GM18511 (cell line): ENCODE data around the gene AIM2.
A peak's percentile ranks its signal among the peaks of the same experiment; 100 is the strongest.
"Not testable (repeated sequence)": the region's sequence is repeated elsewhere in the genome, so short reads cannot be mapped to it uniquely, and the experiment has no call there.

Experiments
- ATAC-seq: cut with Tn5 transposase; IDR thresholded peaks from one replicate; pipeline ENCODE4 v1.9.1; 2021; ENCODE audit warnings: mild to moderate bottlenecking, moderate library complexity; ENCODE audit not compliant: unreplicated experiment

The AIM2 gene

DNA sequence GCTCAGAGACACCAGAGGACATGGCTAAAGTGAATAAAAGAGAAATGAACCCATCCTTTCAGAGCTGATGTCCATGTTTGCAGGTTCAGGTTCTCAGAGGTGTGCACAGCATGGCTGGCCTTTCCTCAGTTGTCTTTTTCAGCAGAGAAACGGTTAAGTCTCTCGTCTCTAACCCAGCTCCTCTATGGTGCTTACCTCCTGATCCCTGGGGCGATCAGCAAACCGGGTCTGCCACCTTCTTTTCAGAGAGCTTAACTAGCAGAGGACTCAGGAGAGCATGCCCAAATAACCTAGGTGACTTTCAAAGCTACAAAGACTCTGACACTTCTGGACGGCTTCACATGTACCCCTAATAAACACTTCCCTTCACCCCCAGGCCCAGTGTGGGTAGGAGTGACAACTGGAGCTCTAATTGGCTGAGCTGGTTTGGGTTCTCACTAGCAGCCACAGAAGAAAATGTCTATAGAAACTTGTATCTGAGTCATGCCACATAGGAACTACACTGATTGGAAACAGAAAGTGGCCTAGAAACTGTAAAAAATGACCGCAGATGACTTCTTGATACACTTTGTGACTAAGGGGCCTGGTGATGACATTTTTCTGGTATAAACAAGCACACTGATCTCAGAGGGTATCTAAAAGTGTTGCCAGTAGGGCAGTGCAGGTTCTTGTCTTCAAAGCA is at the start of gene AIM2:
Gene AIM2 (minus strand): TSS at position 329 of the 682 bp plus-strand sequence. CDS start 3,267 bp downstream, outside the sequence.
- ATAC-seq, result peak; percentile 93

DNA sequence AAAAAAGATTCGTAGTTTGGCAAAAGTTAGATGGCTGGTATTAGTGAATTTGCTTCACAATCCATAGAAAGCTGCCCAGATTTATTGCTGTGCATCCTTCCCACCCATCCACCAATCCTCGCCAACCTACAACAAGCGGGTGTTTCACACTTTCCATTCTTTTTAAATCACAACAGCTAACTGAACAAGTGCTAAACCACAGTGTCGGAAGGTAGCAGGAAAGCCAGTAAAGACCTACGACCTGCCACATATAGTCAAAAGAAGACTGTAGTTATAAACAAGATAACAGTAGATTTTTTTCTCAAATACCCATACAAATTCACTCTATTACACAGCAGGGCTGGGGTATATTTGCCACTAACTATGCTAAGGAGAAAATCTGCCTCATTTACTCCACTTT is 47.0 kb upstream of the AIM2 start:
- no peak for ATAC-seq

DNA sequence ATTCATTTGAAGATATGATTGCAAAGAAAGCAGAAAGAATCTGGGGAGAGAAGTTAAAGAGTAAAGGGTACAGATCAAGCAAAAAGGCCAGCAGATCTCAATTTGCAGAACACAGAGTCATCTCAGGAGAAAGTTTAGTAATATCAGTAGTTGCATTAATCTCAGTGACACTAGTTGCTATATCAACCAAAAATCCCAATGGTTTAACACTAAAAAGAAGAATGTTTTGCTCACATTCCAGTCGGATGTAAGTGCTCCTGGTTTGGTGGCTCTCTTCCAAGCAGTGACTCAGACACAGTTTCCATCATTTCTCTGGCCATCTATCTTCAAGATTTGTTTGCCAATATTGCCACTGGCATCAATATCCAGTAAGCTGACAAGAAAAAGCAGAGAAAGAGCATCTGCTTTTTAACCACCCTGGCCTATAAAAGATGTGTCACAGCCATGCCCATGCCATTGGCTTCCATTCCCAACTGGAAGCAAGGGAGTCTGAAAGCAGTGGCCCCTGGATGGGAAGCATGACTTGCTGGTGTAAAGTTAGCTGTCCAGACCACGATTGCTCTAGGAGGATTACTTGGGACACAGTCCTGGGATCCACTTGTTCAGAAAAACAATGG is 45.5 kb upstream of the AIM2 start:
- ATAC-seq, result peak; percentile 90

- ATAC-seq, result peak; percentile 81
Observed at GRCh38 chr1:159121526-159121925, 45.0 kb upstream of the AIM2 start.

DNA sequence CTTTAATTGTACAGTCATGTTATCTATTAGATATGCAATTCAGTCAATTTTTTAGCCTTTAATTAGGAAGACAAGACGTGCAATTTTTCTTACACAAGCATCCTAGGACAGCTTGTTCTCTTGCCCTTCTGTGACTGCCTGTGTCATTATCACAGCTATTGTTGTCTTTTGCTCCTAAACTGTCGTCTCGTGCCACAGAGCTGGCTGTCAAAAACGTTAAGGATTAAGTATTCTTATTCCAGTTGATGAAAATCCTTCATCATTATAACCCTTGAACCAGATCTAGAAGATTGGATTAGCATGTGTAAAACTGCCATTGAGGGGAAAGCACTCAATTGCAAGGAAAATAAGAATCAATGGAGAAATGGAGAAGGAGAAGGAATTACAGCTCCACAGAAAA is 43.8 kb upstream of the AIM2 start:
- no peak for ATAC-seq

DNA sequence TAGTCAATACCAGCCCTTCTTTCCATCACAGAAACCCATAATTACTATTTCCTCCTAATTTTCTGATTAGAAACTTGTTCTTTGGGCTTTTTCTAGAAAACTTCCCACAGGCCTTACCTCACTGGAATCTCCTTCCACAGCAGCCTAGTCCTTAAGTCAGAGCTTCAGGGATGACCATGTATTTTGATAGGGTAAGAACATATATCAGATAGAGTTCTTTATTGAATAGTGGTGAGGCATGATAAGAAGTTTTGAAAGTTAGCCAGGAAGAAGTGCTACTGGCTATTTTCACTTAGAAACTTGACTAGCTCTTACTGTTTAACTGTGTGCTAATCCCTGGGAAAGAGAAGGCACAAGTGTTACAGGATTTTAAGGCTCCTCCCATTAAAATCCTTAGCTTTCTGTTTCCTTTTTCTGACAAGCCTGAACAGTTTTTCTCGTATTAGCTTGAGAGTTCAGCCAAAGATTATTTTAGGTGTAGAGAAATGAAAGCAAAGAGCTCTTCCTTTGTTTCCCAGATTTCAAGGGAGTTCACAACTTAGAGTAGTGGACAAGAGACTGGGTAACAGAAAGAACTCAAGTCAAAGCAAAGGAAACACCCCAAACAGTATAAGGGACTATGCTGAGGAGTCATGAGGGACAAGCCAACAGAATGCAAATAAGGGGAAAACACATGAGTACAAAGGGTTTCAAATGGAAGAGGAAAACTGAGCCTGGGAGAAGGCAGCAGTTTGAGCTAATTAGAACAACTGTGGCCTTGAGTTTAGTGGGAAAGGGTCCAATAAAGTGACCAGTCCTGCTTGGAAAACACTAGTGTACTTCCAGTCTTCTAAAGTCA is 37.2 kb upstream of the AIM2 start:
- ATAC-seq, result no peak

- not testable (repeated sequence) for ATAC-seq
Observed at GRCh38 chr1:159103021-159103420, 26.5 kb upstream of the AIM2 start.

DNA sequence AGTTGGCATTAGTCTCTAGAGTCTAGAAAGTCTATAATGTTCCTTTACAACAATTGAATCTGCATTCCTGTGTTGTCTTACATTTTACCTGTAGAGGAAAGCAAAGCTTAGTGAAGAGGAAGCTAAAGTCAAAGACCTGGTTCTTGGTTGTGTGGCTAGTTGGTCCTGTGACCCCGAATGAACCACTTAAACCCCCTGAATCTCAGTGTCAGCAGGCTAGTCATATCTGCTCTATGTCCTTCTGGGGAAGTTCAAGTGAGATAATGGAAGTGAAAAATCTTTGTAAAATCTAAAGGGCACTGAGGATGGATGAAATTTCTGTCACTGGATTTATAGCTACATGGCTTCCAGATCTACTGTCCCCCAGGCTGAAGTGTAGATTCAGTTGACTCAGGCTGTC is 24.0 kb upstream of the AIM2 start:
- ATAC-seq, result no peak

- no peak for ATAC-seq
Observed at GRCh38 chr1:159098596-159098995, 22.0 kb upstream of the AIM2 start.

GRCh38 chr1:159092036-159092760 is 15.6 kb upstream of the AIM2 start:
- ATAC-seq, result no peak

DNA sequence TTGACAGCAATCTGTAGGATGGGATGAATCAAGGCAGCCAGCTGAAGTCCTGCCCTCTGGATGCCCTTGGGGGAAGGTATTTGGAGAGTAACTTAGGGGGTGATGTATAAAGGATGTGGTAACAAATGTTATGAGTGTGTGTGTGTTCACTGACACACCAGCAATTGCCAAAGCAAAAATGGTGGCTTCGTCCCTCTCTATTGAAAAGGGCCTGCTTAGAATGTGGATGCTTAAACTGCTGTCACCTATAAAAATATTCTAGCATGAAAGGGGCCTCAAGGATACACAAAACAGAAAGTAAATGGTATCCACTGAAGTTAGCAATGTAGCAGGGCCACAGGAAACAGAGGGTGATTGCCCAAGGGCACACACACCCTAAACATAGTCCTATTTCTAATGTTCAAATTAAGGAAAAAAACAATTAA is 15.1 kb upstream of the AIM2 start:
- ATAC-seq, result no peak

GRCh38 chr1:159091180-159091560 is 14.6 kb upstream of the AIM2 start:
- no peak for ATAC-seq

DNA sequence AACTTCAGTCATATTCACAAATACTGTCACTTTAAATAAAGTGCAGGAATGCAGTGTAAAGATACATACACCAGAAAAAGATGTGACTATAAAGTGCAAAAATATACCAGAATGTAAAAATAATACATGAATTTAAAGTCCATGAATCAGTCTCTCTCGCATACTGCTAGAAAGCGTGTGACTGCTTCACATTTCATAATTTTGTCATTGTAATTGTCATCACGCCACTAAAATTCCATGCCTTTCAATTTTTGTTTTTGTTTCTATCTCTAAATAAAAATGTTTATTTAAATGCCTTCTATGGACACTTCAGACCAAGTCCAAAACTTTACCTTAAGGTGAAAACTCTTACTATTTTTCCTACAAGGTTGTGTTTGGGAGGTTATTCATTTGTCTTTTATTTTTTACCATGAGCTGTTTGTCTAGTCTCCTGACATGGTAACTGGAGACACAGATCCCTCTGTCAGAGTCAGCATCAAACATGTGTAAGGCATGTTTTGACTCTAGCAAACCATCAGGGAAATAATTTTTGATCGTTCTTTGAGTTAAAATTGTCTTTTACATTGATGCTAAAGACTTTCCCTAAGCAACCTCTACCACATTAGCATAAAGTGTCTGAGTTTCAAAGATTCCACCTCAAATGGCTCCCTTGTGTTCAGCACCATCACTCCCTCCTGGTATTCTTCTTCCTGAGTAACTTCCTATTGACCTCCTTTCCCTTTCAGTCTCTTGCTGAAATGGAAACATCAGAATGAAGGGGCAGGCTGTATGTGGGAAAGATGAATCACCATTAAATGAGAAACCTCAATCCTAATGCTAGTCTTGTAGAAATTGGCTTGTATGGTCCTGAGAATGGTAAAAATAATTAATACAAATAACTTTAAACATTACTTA is 14.0 kb upstream of the AIM2 start:
- no peak for ATAC-seq

- ATAC-seq, result peak; percentile 46
Observed at GRCh38 chr1:159089184-159089791, 12.7 kb upstream of the AIM2 start.

DNA sequence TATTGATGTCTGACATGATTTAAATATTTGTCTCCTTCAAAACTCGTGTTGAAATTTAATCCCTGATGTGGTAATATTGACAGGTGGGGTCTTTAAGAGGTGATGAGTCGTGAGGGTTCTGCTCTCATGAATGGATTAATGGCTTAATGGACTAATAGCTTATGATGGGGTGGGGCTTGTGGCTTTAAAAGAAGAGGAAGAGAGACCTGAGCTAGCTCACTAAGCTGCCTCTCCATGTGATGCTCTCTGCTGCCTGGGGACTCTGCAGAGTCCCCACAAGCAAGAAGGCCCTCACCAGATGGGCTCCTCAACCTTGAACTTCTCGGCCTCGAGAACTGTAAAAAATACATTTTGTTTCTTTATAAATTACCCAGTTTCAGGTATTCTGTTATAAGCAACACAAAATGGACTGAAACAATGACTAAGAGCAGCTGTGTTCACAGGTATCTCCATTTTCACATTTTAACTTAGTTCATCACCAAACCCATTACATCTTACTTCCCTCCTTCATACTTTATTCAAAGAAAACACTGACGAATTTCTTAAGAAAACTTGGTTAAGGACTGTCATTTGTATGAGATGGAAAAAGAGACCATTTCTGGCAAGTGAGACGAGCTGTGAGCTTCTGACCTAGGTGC is 12.1 kb upstream of the AIM2 start:
- ATAC-seq, result no peak

DNA sequence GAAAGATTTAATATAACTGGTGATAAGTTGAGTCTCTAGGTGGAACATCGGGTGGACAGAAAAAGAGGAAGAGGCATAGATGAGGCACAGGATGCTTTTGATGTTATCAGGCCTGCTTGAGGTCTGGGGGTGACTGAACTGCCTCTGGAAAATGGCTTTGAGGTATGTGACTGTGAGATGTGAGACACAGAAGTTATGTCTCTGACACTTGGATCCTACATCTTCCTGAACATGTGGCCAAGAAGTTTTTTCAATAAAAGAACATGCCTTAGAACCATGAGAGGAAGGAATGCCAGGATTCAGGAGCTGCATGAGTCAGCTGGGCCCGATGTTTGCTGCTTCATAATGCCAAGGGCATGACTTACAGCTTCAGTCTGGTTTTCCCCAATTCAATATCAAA is 11.5 kb upstream of the AIM2 start:
- ATAC-seq, result no peak

- ATAC-seq, result no peak
Observed at GRCh38 chr1:159084867-159085266, 8.3 kb upstream of the AIM2 start.

DNA sequence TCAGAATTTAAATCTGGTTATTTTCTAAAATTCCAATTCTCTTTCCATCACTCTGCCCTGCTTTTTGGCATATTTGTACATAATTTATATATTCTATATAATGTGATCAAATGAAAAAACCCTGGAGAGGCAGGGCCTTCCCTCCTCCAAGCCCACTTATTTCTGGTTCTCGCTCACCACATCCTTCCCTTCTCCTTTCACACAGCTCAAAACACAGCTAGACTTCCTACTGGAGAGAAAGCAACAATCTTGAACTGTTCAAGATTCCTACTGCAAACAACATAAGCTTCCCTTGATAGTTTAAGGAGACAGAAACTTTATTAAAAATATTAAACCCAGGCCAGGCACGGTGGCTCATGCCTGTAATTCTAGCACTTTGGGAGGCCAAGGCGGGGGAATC is 7.6 kb upstream of the AIM2 start:
- no peak for ATAC-seq

DNA sequence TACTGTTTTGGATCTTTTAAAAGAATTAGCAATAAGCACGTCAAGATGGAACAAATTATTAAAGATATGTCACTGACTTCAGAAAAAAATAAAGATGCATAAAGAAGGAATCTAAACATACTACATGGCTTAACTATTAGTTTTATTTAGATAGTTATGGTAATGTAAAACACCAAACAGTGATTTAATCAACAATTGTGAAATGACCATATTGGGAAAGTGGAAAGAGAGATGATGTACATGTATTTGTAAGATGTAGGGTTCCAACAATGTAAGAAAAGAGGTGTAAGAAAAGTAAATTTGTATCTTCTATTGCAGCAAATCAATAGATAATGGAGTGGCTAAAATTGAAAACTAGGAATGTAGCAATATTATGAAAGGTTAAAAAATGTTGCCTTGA is 6.4 kb upstream of the AIM2 start:
- no peak for ATAC-seq
